ENCODE measurements around the gene MNT.

DNA sequence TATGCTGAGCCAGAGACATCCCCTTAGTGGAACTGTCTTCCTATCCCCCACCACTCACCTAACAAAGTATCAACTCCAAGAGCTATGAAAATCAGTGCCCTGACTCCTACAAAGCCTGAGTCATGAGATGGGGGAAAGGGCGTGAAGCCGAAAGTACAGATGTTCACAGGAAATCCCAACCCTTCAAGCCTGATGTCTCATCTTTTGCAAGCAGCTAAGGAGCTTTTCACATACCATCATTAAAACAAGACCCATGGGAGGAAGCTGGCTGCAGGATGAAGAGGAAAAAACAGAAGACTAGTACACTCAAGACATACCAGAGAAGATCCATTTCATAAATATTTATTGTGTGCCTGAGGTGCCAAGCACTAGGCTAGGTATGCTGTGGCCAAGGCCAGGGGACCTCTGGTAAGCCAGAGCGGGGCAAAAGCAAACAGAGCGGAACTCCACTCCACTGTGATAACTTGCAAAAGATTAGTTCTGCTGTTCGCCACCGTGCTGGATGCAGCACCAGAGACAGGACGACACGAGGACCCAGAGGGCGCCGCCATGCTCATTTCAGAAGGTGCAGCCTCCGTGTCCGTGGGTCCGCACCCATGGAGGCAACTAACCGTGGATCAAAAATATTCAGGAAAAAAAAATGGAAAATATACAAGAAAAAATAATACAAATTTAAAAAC is 4.5 kb upstream of the MNT start:
- TF ChIP-seq, protein P1, sequence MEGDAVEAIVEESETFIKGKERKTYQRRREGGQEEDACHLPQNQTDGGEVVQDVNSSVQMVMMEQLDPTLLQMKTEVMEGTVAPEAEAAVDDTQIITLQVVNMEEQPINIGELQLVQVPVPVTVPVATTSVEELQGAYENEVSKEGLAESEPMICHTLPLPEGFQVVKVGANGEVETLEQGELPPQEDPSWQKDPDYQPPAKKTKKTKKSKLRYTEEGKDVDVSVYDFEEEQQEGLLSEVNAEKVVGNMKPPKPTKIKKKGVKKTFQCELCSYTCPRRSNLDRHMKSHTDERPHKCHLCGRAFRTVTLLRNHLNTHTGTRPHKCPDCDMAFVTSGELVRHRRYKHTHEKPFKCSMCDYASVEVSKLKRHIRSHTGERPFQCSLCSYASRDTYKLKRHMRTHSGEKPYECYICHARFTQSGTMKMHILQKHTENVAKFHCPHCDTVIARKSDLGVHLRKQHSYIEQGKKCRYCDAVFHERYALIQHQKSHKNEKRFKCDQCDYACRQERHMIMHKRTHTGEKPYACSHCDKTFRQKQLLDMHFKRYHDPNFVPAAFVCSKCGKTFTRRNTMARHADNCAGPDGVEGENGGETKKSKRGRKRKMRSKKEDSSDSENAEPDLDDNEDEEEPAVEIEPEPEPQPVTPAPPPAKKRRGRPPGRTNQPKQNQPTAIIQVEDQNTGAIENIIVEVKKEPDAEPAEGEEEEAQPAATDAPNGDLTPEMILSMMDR (optimal IDR thresholded peaks at IDR 0.05 in 1 of 3, IDR thresholded peaks at IDR 0.05 in 1 of 3, conservative IDR thresholded peaks at IDR 0.05 in 1 of 3; ENCODE audit: extremely low read depth in 1 of 3, insufficient read depth in 2 of 3, low read length in 3 of 3): no peak
- no peak for TF ChIP-seq EZH2 (IDR thresholded peaks at IDR 0.05; ENCODE audit: low read length)

All from keratinocyte (primary cell).